ENCODE measurements around the gene SPRING1. TPM values are rescaled to one million over a fixed set of nuclear protein-coding genes. Genes with fewer than 3 reads are reported as not detected.

The SPRING1 gene
- total RNA-seq, 1 experiment from 2014 or later = 44.2 TPM

GRCh38 chr12:116697716-116698115, 40.2 kb downstream of the SPRING1 start:
- no peaks in the 10 kb centered on the region for H3K27me3 ChIP-seq (ENCODE audit: insufficient read depth, low read length)
- no peak for TF ChIP-seq CTCF (conservative IDR thresholded peaks at IDR 0.05)
- H4K8ac ChIP-seq (replicated peaks; ENCODE audit: insufficient read length, low read depth, low read length) = no peak overlapping the region
- Mint-ChIP-seq H3K4me3 (no peak overlapping the region), H3K9me3 (no peaks in the 10 kb centered on the region; a peak in 1 of 5 replicates), H3K36me3 (ENCODE audit: insufficient read depth in 1 of 3, low read depth in 3 of 3) (peaks cover 0 to 4% (median 0%) of the 10 kb centered on the region in 3 experiments; a peak in 1 of 7 replicates), H3K27me3 (ENCODE audit: low read depth) (peaks cover 16% of the 10 kb centered on the region), H3K4me1 (peaks cover 22 to 25% of the 10 kb centered on the region in 2 experiments), H3K27ac (no peak overlapping the region)
- H3K27ac ChIP-seq (ENCODE audit: insufficient read length, low read depth, low read length) = no peak overlapping the region
- H3K9me3 ChIP-seq (ENCODE audit: control insufficient read depth, low read depth, low read length) = no peaks in the 10 kb centered on the region
- H4K20me1 ChIP-seq (ENCODE audit: control insufficient read depth, insufficient read depth, insufficient read length) = no peaks in the 10 kb centered on the region
- H3K4ac ChIP-seq (ENCODE audit: low read depth, low read length) = no peak overlapping the region
- H3K56ac ChIP-seq (ENCODE audit: insufficient read length, low read depth, low read length) = no peak overlapping the region
- no peak overlapping the region for H2BK120ac ChIP-seq (ENCODE audit: low read depth, low read length, poor library complexity, severe bottlenecking)
- no peak overlapping the region for H4K91ac ChIP-seq (ENCODE audit: insufficient read length, low read depth, low read length)
- H3T11ph ChIP-seq (ENCODE audit: low read length) = no peak overlapping the region
- no peak overlapping the region for H3K14ac ChIP-seq (ENCODE audit: insufficient read depth, low read length)
- H3K23me2 ChIP-seq (ENCODE audit: insufficient read length, low read depth, low read length, poor library complexity, severe bottlenecking) = no peaks in the 10 kb centered on the region
- H3K4me2 ChIP-seq (ENCODE audit: insufficient read depth, insufficient read length, low read length) = no peak overlapping the region
- no peak overlapping the region for H2BK15ac ChIP-seq (ENCODE audit: low read depth, low read length)
- no peak overlapping the region for H2AFZ ChIP-seq (ENCODE audit: low read length)
- H2AK5ac ChIP-seq (ENCODE audit: insufficient read length, low read length) = no peak overlapping the region
- H3K4me1 ChIP-seq (ENCODE audit: insufficient read depth, low read length) = peaks cover 2% of the 10 kb centered on the region; the same call in 1 of the 2 replicates
- H2BK20ac ChIP-seq (ENCODE audit: low read depth, low read length, poor library complexity, severe bottlenecking) = no peak overlapping the region
- no peaks in the 10 kb centered on the region for H3K79me1 ChIP-seq (ENCODE audit: insufficient read depth, low read depth, low read length, poor library complexity, severe bottlenecking)
- H2BK5ac ChIP-seq (ENCODE audit: insufficient read length, low read length) = no peak overlapping the region
- no CpG with 5 or more reads among the region's 11 CpGs for WGBS (ENCODE audit: extremely low coverage, insufficient read length, low lambda C conversion rate)
- H3K18ac ChIP-seq (ENCODE audit: insufficient read length, low read depth, low read length) = no peak overlapping the region
- no peaks in the 10 kb centered on the region for H3K79me2 ChIP-seq (ENCODE audit: insufficient read depth, low read length)
- H3K23ac ChIP-seq (ENCODE audit: insufficient read length, low read depth, low read length) = no peak overlapping the region
- no peak overlapping the region for H4K5ac ChIP-seq (ENCODE audit: insufficient read length, low read depth, low read length)
- no peak overlapping the region for H2BK12ac ChIP-seq (ENCODE audit: insufficient read length, low read depth, low read length)
- no peak overlapping the region for H3K9ac ChIP-seq (ENCODE audit: extremely low read depth, insufficient read length, low read length)
- no peak for DNase-seq
